Adrenal gland (tissue), 5 donors: ENCODE measurements around the gene PDCD7.

Experiments used
- POLR2A ChIP-seq, 2 donors: fragments of 450-650 bp; IDR thresholded peaks; one replicate each; pipeline ENCODE4 v1.6.1; 2017; ENCODE audit warnings: antibody characterized with exemption in 2 of 2, mild to moderate bottlenecking in 2 of 2, moderate library complexity in 1 of 2
- TF ChIP-seq, protein P1 (sequence below), 6 experiments: fragments of 450-650 bp in 4 of 6; fragments of 200-600 bp in 2 of 6; sonication (generic) in 1 of 6; IDR thresholded peaks; 1 replicate in 5 of 6; 2 replicates in 1 of 6; pipeline versions ENCODE4 v1.5.1 to v1.8.0; 2016 to 2021; ENCODE audit warnings: antibody characterized with exemption in 6 of 6, mild to moderate bottlenecking in 2 of 6, moderate library complexity in 1 of 6
- donor health status: DM: no; HTN: no; CAD: no.

DNA sequence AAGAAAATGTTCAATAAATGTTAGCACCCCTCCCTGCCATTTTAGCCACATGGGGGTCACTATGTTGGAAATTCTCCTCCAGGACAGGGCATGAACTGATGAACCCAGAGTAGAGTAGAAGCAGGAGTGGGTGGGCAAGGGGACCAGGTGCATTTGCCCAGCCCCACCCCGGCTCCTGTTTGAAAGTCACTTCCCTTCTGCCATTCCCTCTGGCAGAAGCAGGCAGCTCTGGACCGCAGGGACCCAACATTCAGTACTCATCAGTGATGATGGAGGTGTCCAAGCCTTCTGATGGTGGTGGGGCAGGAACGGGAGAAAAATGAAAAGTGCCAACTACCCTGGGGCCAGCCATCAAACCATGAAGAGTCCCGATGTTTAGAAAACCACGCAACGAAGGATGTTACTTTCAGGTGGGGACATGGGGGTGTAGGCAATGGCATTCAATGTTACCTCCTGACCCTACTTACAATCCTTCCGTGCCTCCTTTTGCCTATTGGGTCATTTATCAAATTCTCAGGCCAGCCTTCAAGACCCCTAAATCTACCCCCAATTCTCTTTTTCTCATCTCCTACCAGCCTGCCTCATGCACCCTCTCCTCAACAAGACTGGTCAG lies 35.9 kb downstream of the PDCD7 start:
- TF ChIP-seq, protein P1, sequence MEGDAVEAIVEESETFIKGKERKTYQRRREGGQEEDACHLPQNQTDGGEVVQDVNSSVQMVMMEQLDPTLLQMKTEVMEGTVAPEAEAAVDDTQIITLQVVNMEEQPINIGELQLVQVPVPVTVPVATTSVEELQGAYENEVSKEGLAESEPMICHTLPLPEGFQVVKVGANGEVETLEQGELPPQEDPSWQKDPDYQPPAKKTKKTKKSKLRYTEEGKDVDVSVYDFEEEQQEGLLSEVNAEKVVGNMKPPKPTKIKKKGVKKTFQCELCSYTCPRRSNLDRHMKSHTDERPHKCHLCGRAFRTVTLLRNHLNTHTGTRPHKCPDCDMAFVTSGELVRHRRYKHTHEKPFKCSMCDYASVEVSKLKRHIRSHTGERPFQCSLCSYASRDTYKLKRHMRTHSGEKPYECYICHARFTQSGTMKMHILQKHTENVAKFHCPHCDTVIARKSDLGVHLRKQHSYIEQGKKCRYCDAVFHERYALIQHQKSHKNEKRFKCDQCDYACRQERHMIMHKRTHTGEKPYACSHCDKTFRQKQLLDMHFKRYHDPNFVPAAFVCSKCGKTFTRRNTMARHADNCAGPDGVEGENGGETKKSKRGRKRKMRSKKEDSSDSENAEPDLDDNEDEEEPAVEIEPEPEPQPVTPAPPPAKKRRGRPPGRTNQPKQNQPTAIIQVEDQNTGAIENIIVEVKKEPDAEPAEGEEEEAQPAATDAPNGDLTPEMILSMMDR (IDR thresholded peaks at IDR 0.05) = no peak
- TF ChIP-seq POLR2A (IDR thresholded peaks at IDR 0.05) = no peak
